KOPT-K1 (cell line): ENCODE measurements around the gene ANKRD13D.
"Not testable (repeated sequence)": the region's sequence is repeated elsewhere in the genome, so short reads cannot be mapped to it uniquely, and the experiment has no call there.

ENCODE experiments used
- H3K27ac ChIP-seq: fragments of 200-600 bp; sonication (generic); 2 replicates; pipeline ENCODE4 v1.5.1; 2016; ENCODE audit warnings: antibody characterized with exemption, mild to moderate bottlenecking, low read depth, low read length; ENCODE audit not compliant: poor library complexity, severe bottlenecking
- H3K36me3 ChIP-seq: fragments of 200-600 bp; sonication (generic); 2 replicates; pipeline ENCODE4 v1.5.1; 2017; ENCODE audit warnings: antibody characterized with exemption, mild to moderate bottlenecking, low read length, moderate library complexity; ENCODE audit not compliant: insufficient read depth
- H3K9me3 ChIP-seq: fragments of 200-600 bp; sonication (generic); 2 replicates; pipeline ENCODE4 v1.5.1; 2017; ENCODE audit warnings: antibody characterized with exemption, low read length, mild to moderate bottlenecking; ENCODE audit not compliant: insufficient read depth, poor library complexity, severe bottlenecking

Gene ANKRD13D

DNA sequence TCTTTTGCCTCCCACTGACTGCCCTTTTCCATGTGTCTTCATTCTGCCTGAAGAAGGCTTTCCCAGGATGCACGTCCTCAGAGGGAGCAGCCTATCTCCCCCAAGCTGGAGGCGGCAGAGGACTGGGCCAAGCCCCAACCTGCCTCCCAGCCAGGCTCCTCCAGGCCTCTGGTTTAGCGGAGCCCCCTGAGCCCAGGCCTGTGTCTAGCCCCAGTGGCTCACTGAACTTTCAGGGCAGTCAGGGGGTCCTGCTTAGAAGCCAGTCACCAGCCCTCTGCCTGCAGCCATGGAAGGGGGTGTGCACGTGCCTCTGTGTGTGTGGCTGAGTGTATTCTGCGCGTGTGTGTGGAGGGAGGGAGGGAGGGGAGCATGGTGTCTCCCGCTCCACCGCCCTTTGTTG lies 33.2 kb upstream of the ANKRD13D start:
- Histone ChIP-seq H3K36me3 (peaks cover 77% of the 10 kb centered on the region), H3K27ac (no peak overlapping the region), H3K9me3 (no peaks in the 10 kb centered on the region)

DNA sequence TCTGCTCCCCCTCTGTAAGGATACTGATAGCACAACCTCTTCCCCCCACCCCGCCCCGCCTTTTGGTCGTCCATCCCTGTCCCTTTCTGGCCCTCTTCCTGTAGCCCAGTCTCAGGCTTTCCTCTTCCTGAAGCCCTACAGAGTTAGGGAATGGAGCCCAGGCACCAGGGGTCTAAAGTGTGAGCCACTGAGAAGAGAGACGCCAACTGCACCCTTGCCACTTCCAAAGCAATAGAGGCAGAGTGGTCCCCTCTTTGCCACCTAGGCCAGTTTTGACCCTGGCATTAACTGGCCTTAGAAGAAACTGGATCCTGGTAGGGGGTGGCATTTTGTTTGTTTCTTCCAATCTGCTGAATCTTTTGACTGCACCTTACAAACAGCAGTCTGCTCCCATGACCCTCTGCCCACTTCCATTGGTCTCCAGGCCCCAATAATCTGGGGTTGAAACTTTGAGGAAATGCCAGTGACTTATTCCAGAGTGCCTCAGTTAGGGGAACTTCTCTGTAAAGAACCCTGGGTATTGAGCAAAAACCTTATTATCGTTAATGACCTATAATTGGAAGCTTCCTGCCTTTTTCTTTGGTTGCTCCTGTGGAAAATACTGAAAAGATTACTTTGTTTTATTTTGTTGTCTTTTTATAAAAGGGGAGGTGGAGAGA lies 32.5 kb upstream of the ANKRD13D start:
- Histone ChIP-seq H3K27ac (no peak overlapping the region), H3K36me3 (peaks cover 70% of the 10 kb centered on the region), H3K9me3 (no peaks in the 10 kb centered on the region)

DNA sequence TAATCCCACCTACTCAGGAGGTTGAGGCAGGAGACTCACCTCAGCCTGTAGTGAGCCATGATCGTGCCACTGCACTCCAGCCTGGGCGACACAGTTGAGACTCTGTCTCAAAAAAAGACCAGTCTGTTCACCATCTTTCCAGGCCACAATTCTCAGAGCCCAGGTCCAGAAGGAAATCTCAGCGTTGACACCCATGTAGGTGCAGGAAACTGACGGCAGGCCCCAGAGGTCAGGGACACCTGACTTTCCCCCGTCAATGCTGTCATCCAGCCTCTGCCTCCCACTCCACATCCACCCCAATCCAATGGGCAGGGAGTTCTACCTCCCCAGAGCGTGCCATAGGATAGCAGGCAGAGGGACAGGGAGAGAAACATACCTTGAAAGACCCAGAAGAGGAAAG lies 28.7 kb upstream of the ANKRD13D start:
- Histone ChIP-seq H3K36me3 (peaks cover 32% of the 10 kb centered on the region), H3K9me3 (no peaks in the 10 kb centered on the region), H3K27ac (no peak overlapping the region)

DNA sequence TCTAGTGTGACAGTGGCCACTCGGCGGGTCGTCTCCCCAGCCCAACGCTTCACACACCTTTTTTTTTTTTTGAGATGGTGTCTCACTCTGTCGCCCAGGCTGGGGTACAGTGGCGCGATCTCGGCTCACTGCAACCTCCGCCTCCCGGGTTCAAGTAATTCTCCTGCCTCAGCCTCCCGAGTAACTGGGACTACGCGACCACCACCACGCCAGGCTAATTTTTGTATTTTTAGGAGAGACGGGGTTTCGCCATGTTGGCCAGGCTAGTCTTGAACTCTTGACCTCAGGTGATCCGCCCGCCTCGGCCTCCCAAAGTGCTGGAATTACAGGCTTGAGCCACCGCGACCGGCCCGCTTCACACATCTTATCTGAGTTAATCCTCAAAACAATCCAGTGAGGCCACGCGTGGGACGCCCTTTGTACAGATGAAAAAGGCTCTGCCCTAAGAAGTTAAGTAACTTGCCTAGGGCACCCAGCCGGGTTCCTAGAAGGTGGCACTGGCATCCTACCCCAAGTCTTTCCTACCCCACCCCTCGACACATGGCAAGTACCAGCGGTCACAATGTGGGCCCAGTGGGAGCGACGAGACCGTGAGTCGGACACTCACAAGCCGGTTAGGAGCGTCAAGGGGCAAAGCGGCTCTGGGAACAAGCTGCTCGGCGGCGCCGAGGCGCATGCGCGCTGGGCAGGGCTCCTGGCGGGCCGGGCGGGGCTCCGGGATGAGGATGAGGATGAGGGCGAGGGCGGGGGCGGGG lies 28.0 kb upstream of the ANKRD13D start:
- H3K27ac ChIP-seq, H3K9me3 ChIP-seq: not testable (repeated sequence)
- H3K36me3 ChIP-seq = peaks cover 25% of the 10 kb centered on the region

DNA sequence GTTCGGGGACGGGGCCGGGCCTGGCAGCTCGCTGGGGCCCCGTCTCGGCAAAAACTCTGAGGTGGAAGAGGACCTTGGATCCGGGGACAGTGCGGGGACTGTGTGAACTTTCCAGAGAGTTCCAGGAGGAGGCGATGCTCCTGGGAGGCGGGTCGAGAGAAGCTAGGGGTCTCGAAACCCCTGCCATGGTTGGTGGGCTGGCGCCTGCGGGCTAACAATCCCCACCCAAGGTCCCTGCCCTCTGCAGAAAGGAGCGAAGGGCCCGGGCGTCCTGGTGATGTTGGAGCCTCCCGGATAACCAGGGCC lies 27.5 kb upstream of the ANKRD13D start:
- Histone ChIP-seq H3K27ac (no peak overlapping the region), H3K36me3 (peaks cover 20% of the 10 kb centered on the region)

DNA sequence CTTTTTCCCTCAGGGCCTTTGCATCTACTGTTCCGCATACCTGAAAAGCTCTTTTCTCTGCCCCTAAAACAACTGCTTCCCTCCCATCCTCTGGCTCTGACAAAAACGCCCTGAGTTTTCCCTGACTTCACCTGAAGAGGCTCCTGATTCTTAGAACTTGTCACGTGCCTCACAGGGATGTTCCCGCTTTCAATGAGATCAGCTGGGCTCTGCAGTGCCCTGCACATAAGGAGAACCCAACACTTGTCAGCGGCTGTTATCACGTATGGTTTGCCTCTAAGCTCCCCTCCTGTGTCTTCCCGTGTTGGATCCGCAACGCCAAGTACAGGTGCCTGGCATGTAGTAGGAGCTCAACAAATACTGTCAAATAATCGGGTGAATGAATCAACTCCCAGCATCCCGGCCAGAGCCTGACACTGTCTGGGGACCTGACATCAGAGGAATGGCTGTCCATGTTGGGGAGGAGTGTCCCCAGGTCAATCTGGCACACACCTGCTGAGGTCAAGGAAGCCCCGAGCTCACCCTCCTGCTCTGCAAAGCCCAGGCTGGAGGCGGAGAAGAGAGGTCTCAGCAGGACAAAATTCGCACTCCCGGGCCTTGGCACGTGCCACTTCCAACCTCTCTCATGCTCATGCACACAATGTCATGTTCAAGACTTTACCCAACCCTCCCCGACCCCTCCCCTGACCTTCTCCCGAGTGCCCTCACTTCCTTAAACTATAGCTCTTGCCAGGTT lies 27.0 kb upstream of the ANKRD13D start:
- H3K27ac ChIP-seq = peak overlapping the region; percentile 75

More for the DNA sequence above, 27.5 kb upstream of the ANKRD13D start:
- no peaks in the 10 kb centered on the region for H3K9me3 ChIP-seq

DNA sequence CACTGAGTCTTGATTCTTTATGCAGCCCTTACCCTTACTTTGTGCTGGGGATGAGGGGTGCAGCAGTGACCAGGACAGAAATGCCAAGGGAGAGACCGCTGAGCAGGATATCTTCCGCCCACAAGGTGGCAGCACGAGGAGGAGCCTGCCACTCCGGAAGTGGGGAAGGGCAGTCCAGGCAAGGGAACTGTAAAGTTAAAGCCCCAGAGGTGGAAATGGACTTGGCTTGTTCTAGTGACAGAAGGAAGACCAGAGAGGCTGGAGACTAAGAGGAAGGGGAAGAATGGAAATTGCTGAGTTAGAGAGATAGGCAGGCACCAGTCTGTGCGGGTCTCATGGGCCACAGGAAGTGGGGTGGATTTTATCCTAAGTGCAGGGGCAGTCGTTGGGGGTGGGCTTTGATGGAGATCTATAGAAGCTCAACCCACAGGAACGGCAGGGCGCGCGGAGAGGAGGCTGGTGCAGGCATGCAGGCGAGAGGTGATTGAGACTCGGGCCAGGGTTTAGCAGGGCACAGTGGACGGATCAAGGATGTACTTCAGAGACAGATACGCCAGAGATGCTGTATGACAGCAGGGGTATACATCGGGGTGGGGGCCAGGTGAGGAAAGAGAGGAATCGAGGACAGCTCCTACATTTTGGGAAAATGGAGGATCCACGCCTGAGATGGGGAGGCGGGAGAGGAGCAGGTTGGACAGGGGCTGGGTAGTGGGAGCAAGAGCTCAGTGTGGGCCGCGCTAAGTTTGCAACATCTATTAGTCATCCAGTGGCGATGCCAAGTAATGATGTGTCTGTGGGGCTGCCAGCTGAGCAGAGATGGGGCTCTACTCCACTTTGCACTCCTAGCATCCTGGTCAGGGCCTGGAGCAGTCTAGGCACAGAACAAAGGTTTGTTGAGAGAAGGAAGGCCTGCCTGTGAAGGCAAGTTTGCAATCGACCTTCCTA lies 26.1 kb upstream of the ANKRD13D start:
- Histone ChIP-seq H3K27ac (peak overlapping the region; percentile 75), H3K36me3 (peaks cover 21% of the 10 kb centered on the region; the same call in 1 of the 2 replicates), H3K9me3 (no peaks in the 10 kb centered on the region)

More for the DNA sequence above, 27.0 kb upstream of the ANKRD13D start:
- no peaks in the 10 kb centered on the region for H3K9me3 ChIP-seq
- peaks cover 16% of the 10 kb centered on the region for H3K36me3 ChIP-seq

DNA sequence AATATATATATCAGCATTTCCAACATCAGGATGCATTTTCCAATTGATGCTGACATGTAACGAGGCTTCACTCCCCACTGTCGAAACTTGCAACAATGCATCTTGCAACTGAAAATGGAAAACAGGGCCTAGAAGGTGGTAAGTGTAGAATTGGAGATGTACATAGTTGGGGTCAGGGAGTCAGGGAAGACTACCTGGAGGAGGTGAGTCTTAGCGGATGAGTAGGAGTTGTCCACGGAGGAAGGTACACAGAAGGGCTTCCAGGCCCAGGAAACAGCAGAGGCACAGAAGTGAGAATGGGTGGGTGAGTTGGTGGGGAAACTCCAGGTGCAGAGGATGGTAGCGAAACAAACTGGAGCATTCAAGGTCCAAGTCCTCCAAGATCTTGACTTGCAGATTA lies 24.8 kb upstream of the ANKRD13D start:
- no peaks in the 10 kb centered on the region for H3K9me3 ChIP-seq
- H3K27ac ChIP-seq = peak overlapping the region; percentile 75
- peaks cover 22% of the 10 kb centered on the region for H3K36me3 ChIP-seq

DNA sequence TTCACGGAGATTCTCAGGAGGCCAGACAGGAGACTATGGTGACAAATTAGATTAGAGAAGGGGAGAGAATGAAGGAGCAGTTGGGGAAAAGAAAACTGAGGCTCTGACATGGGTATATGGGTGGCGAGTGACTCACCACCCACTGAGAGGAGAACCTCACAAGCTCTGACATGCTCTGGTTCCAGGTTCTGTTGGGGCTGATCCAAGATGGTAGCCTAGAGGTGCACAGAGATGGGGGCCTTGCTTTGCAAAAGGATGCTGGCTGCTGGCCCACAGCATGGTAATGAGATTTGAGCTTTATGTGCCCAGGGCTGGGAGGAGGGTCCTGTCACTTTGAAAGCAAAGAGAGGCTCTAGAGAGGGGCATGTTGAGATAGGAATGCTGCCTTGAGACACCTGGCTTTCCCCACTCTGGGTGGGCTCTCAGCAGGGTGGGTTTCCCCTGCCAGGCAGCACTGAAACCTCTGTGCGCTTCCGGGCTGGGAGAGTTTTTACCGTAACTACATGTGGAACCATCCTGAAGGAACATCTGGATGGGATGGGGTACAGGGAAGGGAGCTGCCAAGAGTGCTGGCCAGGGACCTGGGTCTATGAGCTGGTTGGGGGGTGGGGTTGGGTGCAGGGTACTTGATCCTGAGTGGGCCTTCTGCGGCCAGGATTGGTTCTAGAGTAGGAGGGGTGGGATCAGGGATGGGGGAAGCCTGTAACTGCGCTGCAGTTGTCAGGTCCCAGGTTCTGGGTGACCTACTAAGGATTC lies 24.0 kb upstream of the ANKRD13D start:
- H3K9me3 ChIP-seq = no peaks in the 10 kb centered on the region
- no peak overlapping the region for H3K27ac ChIP-seq
- H3K36me3 ChIP-seq = peaks cover 30% of the 10 kb centered on the region

DNA sequence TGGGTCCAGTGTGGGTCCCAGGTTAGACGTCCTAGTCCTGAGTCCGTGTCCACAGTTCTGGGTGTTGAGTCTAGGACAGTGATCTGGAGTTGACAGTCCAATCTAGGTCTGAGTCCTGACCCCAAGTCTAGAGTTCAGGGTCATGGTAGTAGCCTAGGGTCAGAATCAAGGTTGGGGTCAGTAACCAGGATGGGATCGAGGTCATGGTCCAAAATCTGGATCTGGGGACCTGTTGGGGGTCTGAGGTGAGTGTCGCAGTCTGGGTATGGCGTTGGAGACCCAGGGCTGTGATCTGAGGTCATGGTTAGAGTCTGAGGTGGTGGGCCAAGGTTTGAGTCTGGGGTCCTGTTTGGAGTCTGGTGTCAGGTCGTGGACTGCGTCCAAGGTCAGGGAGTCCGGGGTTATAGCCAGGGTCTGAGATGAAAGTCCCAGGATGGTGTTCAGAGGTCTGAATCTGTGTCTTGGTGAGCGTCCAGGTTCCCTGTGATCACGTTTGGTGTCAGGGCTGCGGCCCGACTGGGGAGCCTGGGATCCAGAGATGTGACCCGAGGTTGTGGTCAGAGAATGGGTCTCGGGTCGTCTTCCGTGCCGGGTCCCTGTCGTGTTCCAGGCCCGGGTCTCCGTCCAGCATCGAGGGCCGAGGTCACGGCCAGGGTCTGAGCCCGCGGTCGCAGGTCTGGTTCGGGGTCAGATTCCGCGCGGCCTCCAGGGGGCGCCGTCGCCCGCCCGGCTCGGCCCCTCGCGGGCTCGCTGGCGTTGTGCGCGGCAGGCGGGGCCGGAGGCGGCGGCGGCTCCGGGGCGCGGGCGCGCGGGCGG lies 23.3 kb upstream of the ANKRD13D start:
- H3K36me3 ChIP-seq = peaks cover 31% of the 10 kb centered on the region
- H3K9me3 ChIP-seq = no peaks in the 10 kb centered on the region
- H3K27ac ChIP-seq = peak overlapping the region; percentile 49

DNA sequence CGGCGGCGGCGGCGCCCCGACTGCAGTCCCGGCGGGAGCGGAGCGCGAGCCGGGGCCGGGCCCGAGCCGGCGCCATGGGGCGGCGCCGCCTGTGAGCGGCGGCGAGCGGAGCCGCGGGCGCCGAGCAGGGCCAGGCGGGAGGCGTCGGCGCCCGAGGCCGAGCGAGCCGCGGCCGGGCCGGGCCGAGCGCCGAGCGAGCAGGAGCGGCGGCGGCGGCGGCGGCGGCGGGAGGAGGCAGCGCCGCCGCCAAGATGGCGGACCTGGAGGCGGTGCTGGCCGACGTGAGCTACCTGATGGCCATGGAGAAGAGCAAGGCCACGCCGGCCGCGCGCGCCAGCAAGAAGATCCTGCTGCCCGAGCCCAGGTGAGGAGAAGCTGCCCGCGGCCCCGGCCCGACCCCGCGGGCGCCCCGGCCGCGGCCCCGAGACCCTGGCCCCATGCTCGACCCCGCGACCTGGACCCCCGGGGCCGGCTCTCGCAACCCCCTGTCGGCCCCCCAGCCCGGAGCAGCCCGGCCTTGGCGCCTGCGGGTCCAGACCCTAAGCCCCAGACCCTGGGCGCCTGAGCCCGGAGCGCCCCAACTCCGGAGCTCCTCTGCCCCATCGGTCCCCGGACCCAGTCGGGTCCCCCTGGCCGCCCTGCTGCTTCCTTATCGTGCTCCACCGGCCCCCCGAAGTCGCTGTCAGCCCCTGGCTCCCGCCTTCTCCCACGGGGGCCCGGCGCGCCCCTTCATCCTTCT lies 22.5 kb upstream of the ANKRD13D start, which contains the start of gene GRK2:
TSS of gene GRK2 (plus strand) at position 25 of the 739 bp plus-strand sequence. CDS start at position 252, 227 bp downstream.
- H3K27ac ChIP-seq = peak within 1 kb of the TSS; percentile 100
- H3K36me3 ChIP-seq = peaks cover 31% of the 10 kb centered on the region
- H3K9me3 ChIP-seq = no peaks in the 10 kb centered on the region

DNA sequence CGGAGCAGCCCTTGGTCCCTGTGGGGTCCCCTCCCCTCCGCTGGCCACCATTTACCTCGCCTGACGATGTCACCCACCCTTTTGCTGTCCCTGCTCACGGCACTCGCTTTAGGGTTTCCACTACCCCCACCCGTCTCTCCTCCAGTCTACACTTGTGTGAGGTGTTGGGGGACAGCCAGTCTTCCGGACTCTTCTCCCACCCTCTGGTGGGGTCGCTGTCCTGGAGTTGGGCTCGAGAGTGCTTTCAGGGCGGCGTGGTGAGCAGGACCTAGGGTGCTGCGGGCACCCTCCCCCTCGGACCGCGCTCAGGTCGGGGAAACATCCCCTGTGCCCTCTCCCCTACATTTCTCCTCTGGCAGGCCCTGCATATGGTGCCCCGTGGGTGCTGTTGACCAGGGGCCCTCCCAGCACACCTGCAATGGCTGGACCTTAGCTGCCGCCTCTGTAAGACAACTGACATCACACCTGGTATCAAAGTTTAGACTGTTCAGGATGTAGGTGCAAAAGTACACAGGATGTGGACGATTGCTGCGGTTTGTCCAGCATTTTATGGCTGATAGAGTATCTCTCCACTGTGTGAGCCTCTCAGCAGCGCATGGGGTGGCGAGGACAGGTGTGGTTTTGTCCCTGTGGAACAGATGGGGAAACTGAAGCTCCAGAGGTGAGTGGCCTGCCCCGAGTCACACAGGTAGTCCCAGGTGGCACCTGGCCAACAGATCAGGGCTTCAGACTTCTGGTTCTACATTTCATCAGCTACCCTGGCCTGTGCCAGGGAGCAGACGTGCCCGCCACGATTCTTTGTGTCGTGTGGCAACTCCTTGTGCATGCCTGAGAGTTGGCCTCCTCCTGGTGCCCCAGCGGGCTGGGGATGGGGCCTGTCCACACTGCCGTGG lies 21.7 kb upstream of the ANKRD13D start:
- peaks cover 39% of the 10 kb centered on the region for H3K36me3 ChIP-seq
- peak overlapping the region; percentile 100 for H3K27ac ChIP-seq
- no peaks in the 10 kb centered on the region for H3K9me3 ChIP-seq
